Right renal pelvis (tissue), 4 donors: Measurements from ENCODE around the gene RIMS3. TPM values are rescaled to one million over a fixed set of nuclear protein-coding genes. Genes with fewer than 3 reads are reported as not detected.
A peak's percentile ranks its signal among the peaks of the same experiment; 100 is the strongest.
"Not testable (repeated sequence)": the region's sequence is repeated elsewhere in the genome, so short reads cannot be mapped to it uniquely, and the experiment has no call there.

ENCODE experiments used
- DNase-seq, 4 donors: peaks; one replicate each; pipeline ENCODE4 v3.0.0-alpha.2; 2013; ENCODE audit warnings: low read depth in 4 of 4, low spot score in 3 of 4, missing footprints in 1 of 4
- polyA plus RNA-seq, 4 donors: library from polyadenylated mRNA; unstranded; fragments of 120-200 nt; gene quantifications; one replicate each; pipeline ENCODE4 v1.2.1, GENCODE V29; 2013; ENCODE audit not compliant: insufficient read length in 4 of 4

RIMS3 gene
- polyA plus RNA-seq, 4 donors: 1.7 to 1.8 (median 1.7) TPM

DNA sequence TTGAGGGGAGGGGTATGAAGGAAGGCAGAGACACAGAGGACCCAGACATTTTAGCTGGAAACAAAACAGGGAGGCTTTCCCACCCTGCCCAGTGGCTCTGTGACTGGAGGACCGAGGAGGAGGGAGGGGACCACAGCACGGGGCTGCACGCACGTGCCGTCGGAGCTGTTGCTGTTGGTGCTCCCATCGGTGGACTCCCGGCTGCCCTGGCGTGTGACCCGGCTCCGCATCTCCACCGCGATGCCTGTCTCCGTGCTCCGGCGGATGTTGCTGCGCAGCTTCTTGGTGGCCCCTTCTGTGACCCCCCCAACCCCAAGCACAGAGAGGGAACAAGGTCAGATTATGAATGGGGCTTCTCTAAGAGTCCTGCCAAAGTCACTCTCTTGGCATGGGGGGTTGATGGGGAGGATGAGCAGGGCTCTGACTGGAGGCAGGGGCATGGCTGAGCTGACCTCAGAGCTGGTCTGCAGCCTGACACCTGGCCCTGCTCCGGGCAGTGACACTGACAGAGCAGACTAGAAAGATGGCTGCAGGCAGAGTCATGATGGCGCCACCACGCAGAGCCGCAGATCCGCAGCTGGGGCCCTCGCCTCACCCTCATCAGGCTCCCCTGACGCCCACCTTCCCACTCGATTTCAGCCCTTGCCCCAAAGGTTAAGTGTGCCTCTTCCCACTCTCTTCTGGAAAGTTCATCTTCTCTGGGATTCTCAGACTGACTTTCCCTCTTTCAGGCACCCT, 29.6 kb downstream of the RIMS3 start:
- DNase-seq: no peak

DNA sequence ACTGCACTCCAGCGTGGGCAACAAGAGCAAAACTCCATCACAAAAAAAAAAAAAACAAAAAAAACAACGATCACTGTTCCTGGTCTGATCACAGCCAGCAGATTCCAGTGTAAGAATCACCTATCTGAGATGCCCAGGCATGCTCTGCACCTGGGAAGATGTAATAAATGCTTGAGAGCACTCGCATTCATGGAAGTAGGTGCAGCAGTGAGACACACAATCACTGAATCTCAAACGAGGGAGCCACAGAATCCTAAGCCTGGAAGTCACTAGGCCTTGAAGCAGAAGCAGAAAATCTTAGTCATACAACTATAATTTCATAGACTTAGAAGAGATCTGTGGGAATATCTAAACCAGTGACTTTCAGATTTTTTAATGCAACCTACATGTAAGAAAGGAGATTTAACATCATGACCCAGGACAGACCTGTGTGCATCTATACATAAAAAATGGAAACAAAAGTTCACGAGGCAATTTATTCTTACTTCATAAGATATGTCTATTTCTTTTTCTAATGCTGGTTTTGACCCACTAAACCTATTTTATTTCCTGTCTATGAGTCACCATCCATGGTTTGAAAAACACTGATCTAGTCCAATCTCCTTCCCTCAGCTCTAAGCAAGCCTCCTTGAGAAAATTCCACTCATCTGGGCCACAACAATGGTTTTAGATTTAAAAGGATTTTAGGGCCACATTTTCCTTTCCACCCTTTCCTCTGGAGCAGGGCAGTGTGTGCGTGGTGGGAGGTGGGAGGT, 30.4 kb downstream of the RIMS3 start:
- DNase-seq: no peak

DNA sequence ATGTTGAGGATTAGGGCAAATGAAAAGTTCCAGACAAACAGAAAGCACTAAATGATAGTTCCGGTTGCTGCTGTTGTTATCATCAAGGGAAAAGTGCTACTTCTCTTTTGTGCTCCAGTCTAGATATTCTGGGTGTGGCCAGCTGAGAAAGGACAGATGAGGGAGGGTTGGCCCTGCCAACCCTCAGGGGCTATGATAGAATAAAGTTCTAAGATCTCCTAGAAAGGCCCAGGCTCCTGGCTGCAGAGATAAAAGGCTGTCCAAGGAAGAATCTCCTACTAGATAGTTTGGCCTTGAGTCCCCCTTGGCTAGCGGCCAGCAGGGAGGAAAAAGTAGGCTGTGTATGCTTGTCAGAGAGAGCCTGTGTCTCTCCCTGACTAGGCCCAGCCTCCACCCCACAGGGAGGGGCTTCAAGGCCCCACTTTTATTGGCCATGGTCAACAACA, 31.5 kb downstream of the RIMS3 start:
- no peak for DNase-seq

DNA sequence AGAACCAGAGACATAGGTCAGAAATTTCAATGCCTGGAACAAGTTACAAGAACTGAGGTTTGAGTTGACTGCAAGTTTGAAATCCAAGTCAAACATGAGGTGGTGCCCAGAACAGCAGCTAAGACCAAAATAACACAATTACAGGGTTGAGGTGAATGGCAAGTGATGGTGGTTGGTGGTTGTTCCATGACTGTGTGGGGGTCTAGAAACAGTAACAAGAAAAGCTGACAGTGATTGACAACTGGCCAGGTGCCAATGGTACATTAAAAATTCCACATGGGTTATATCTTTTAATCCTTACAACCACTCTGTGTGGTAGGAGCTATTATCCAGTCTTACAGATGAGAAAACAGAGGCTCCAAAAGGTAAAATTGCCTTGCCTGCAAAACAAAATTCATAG, 32.0 kb downstream of the RIMS3 start:
- DNase-seq: no peak

DNA sequence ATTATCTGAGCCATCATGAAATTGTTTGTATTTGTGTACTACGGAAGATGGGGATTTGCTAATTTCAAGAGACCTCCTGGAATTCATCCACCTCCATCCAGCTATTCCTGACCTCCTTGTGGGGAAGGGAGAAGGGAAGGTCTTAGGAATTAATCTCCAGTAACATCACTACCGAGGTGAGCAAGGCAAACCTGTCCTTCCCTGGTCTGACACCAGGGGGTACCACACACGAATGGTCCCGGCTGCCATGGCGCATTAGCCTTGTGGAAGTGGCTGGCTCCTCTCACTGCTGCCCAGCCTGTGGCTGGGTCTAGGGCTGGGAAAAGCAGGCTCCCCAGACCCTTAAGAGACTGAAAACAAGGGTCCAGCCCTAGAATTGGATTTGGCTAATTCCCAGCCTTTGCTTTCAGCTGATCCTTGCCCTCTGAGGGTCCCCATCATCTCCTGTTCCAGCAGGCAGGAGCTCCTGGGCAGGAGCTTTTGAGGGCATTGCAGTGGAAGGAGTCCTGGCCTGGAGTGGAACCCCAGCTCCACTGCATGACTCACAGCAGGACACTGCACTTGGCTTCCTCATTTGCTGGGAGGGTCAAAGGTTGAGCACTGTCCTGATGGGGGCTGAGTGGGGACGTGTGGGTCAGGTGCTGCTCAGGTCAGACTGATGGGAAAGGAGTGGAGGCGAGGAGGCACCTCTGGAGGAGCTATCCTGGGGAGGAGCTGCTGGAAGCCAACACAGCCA, 34.8 kb downstream of the RIMS3 start:
- DNase-seq: no peak

DNA sequence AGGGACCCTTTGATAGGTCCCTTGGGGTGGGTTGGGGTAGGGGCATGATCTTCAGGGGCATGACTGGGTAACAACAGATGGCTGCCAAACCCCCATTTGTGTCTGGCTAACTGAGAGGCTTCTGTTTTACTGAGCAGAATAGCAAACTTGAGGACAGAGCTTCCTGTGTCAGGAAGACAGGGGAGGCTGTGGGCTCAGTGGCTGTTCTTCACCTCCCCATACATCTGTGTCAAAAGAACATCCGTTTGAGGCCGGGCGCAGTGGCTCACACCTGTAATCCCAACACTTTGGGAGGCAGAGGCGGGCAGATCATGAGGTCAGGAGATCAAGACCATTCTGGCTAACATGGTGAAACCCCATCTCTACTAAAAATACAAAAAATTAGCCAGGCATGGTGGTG, 35.9 kb downstream of the RIMS3 start:
- DNase-seq: not testable (repeated sequence)

DNA sequence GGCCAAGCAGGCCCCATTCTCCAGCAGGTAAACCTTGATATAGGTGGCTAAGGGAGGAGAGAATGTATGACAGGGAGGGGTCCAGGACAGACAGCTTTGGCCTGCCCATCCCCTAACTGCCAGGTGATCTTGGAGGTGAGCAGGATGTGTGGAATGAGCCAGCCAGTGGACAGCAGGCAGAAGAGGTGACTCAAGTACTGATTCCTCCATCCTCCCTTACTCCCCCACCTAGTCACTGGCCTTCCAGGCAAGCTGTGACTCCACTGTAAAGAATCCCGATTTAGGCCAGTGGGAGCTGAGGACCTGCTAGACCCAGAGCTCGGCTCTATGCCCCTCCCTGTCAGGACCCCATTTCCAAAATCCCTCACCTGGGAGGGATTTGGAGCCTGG, 36.6 kb downstream of the RIMS3 start:
- no peak for DNase-seq

DNA sequence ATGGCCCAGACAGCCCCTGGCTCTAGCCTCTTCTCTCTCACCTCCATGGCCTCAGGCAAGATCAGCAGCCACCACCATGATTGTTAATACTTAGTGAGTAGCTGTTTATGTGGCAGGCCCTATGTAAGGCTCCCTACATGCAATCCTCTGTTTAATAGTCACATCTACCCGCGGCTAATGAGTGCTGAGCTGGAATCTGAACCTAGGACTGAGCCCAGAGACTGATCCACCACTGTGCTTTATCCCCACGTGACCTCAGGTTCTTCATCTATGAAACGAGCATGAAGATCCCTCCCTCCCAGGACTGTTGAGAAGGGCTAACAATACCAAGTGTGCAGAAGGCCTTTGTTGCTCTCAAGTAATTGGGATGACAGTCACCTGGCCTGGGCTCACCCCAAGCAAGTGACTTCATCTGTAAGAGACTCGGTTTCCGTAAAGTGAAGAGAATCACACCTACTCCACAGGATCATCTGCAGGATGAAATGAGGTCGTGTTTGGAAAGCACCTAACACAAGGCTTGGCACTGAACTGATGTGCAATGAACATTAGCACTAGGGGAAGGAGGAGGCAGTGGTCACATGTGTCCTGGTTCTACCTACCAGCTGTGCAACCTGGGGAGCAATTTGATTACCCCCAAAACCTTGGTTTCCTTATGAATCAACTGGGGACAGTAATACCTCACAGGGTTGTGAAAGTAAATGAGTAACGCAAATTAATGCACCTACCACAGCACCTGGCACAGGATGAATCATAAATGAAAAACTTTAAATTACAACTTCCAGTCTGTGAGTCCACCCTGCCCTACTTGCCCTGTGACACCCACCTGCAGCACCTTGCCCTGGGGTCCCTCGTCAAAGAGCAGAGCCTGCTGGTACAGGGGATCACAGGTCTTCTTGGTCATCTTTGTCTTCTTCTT, 37.2 kb downstream of the RIMS3 start:
- no peak for DNase-seq

DNA sequence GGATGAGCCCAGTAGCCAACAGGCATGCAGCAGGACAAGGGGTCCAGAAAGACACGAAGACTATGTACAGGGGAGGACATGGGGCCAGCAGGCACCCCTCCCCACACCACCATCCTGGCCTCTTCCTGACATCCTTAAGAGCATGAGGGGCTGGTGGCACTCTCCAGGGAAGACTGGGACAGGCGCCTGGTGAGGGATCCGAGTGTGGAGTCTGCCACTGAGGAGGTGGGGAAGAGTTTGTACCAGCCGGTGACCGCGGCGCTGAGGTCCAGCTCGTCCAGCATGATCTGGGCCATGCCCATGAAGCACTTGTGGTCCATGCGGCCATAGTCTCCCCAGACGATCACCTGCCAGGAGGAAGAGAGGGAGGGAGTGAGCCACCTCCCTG, 39.1 kb downstream of the RIMS3 start:
- DNase-seq: no peak

DNA sequence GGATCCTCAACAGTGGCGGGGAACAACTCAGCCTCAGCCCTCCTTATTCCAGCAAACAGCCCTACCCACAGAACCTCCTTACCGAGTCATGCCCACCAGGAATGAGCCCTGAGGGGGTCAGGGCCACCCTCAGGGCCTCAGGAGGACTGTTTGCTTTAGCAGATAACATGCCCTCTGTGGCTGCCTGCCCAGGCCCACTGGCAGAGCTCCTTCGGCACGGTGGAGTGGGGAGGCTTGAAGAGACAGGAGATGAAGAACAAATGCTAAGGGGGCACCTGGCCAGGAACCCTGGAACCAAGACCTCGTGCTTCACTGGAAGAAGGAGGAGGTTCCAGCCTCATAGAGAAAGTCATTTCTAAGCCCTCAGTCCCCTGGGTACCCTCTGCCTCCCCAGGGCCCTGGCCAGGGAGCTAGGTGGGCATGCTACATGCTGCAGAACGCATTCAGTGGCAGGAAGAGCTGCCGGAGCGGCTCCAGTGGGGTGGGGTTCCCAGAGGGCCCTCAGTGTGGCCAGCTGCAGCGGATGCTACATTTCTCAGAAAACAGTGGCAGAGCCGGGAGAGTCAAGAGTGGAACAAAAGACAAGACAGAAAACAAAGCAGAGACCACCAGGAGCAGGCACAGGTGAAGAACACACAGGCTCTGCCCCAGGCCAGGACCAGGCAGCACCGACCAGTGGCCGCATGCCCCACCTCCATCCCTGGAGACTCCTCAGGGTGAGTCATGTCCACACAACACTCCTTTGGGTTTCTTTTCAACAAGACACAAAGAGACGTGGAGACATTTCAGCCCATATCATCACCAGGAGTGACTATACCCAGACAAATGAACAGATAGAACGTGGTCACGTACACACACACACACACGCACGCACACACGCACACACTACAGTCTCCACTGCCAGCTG, 39.8 kb downstream of the RIMS3 start:
- DNase-seq: no peak

DNA sequence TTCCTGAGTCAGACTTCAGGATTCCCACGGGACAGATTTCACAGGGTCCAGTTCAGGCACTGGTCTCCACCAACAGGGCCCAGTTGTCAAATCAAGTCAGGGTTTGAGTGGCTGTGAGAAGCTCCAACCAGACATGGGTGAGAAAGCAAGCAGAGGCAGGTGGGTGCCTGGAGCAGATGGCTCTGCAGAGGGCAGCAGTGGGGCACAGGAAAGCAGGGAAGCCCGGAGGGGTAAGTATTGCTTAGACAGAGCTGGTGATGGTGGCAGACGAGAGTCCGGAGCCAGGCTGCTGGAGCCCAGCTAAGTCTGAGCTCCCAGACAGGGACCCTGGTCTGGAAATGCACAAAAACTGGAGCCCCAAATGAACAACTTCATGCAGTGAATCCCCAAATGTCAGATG, 40.4 kb downstream of the RIMS3 start:
- DNase-seq: no peak

DNA sequence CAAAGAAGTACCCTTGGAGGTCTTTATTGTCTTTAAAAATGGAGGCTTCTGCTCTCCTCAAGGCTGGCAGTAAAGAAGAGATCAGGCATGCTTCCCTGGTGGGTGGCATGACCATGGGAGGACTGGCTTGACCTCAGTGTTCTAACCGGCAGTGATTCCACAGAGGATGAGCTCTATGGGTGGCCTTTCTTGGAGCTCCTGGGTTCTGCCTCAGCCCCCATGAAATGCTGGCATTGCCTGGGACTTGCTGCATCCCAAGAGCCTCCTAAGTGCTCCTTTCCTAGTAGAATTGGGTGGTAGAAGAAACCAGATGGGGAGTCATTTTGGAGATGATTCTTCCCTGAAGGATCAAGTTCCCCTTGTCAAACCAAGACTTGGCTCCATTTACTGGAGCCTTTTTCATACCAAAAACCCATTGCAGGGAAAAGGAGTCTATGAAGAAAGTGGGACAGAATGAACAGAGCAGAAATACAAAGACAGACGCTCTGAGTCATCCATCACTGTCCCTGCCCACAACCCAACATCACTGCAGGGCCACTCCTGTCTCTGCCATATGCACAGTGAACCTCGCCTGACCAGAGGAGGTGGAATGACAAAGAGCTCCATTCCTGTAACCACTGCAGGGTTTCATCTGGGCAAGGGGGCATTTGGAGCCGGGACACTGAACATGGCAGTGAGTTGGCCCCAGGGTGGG, 42.4 kb downstream of the RIMS3 start:
- DNase-seq: no peak

DNA sequence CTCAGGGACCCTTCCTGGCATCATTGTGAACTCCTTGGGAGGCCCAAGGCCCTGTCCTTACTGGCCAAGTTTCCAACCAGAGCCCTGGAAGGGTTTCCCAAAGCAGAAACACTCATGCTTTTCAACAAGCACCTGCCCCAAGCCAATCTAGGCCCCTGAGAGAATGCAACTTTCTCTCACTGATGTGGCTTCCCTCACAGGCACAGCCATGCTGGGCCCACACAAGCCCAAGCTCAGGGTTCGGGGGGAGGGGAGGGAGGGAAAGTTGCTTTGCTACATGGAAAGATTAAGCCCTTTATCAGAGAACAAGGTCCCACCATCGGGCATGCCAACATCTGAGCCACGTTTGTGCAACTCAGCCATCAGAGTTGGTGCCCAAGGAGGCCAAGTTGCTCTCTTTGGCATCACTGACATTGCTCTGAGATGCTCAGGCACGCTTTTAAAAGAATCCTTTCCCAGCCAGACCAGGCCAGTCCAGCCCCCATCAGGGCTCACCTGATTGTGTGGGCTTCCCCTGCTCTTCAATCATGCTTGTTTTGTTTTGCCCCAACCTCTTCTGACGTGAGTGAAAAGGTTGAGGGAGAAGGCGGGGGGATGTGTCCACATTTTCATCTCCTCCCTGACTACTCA, 43.5 kb downstream of the RIMS3 start:
- no peak for DNase-seq

DNA sequence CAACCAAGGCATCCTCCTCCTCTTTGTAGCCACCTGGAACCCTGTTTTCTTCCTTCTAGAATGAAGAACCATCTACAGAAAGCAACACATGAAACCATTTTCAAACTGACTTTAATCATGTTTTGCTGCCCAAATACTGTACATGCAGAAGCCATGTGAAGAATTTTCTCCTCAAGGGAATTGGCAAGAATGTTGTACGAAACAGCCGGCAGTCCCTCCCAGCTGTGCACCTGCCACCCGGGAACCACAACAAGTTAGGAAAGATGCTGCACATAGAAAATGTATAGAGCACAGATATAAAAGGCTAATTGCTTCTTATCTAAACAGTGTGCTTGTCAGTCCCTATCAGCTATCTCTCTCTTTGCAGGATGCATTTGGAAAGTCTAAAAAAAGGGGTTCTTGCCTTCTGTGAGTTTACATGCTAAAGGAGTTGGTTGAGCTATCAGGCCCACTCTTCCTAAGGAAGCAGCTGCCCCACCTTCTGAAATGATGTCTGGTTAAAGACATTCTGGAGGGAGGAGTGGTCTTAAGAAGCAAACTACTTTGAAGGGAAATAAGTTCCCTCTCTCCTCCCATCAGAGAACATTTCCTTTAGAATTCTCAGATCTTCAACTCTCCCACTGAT, 44.8 kb downstream of the RIMS3 start:
- no peak for DNase-seq

DNA sequence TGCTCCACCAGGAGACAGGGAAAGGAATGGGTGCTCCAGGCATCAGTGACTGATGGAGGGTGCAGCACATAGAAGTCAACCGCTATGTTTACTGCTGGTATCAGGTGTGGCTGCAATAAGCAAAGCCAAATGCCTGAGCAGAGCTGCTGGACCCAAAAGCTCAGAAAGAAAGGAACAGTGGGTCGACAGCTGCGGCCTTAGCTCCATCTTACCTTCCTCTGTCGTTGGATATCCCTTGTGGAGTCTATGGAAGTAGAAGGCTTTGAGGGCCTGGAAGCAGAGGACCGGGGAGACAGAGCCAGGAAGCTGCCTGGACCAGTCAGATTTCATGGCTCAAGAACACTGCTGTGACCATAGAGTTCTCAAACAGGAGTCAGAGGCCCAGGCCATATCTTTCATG, 45.3 kb downstream of the RIMS3 start:
- DNase-seq: no peak

DNA sequence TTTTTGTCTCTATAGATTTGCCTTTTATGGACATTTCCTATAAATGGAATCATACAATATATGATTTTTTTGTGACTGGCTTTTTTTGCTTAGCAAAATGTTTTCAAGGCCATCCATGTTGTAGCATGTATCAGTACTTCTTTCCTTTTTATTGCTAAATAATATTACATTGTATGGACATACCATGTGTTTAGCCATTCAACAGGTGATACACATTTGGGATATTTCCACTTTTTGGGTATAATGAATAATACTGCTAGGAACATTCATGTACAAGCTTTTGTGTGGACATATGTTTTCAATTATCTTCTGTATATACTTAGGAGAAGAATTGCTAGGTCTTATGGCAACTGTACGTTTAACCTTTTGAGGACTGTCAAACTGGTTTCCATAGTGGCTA, 47.4 kb downstream of the RIMS3 start:
- DNase-seq: no peak

DNA sequence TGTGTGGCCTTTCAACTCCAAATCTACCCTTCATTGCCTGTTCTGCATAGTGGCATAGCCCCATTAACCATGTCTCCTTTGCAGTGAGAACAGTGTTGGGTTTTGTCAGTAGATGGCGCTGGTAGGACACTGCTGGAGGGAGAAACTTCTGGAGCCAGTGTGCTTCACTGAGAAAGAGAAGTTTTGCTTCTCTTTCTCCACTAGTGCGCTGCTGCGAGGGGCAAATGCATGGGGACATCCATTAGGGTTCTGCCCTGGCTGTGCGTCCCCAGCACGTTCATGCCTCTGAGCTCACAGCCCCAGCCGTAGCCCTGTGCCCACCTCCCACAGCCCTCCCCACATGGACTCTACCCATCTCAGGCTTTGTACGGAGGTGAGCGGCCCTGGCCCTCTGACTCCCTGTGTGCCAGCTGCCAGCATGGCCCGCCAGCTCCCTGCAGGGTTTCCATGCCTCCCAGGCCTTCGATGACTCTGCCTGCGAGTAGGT, 53.1 kb downstream of the RIMS3 start:
- DNase-seq: peak; percentile 41 to 61 (median 44)

DNA sequence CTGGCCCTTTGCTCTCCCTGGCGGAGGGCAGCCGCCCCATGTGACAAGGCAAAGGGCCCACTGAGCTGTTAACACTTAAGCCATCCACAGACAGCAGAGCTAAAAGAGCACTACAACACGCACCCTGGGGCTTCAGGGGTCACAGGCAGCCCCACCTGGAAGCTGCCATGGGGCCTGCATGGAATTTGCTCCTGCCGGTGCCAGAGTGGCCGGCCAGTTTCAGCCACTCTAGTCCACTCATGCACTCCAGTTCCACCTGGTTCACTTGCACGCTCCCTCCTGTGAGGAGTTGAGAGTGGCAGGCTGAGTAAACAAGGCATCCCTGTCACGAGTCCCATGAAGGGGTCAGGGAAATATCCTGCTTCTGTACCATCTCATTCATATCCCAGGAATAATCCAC, 55.3 kb downstream of the RIMS3 start:
- DNase-seq: no peak
